B cell (primary cell): ENCODE results near the gene CCDC78.

Experiments used
- CTCF ChIP-seq: fragments of 200-600 bp; IDR thresholded peaks from one replicate; pipeline ENCODE4 v1.8.0; 2022; ENCODE audit warnings: antibody characterized with exemption, mild to moderate bottlenecking
- EZH2 ChIP-seq: IDR thresholded peaks from 2 replicates; pipeline ENCODE4 v1.6.1; 2012; ENCODE audit warnings: borderline replicate concordance, low read depth, mild to moderate bottlenecking, moderate library complexity, low read length; ENCODE audit not compliant: insufficient read depth, poor library complexity, severe bottlenecking

DNA sequence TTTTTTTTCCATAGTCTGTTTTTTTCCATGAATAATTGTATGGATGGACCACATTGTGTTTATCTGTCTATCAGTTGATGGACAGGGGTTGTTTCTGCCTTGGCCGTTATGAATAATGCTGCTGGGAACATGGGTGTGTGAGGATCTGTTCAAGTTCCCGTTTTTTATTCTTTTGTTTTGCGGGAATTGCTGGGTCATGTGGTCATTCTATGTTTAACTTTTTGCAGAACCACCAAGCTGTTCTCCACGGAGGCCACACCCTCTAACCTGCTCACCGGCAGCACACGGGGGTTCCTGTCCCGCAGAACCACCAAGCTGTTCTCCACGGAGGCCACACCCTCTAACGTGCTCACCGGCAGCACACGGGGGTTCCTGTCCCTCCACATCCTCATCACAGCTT is 28.4 kb upstream of the CCDC78 start:
- no peak for TF ChIP-seq CTCF
- TF ChIP-seq EZH2, result no peak
